AG04450 (cell line): ENCODE data around the gene MYOCD. TPM values are rescaled to one million over a fixed set of nuclear protein-coding genes. Genes with fewer than 3 reads are reported as not detected.

ENCODE experiments used
- CTCF ChIA-PET: fragments of 300-600, 350-600 bp; formaldehyde crosslinking; extraction: SDS; loops from one replicate; lab custom pipeline; 2022; ENCODE audit warnings: antibody characterized with exemption, inconsistent platforms; lab: Charles Lee
- POLR2A ChIA-PET: fragments of 350-600 bp; formaldehyde crosslinking; extraction: SDS; loops from one replicate; lab custom pipeline; 2021; ENCODE audit warnings: antibody characterized with exemption, inconsistent platforms; lab: Yijun Ruan, JAX
- DNase-seq: peaks from one replicate; pipeline ENCODE4 v3.0.0-alpha.2; 2011; ENCODE audit warnings: low read depth, low spot score
- H3K27ac ChIP-seq: one replicate; pipeline ENCODE4 v1.5.1; 2012; ENCODE audit warnings: low read depth, low read length, control low read depth
- H3K27me3 ChIP-seq: one replicate; pipeline ENCODE4 v1.6.0; 2012; ENCODE audit warnings: low read length; ENCODE audit not compliant: control insufficient read depth, insufficient read depth
- H3K4me3 ChIP-seq: 2 replicates; pipeline ENCODE4 v1.5.1; 2011; ENCODE audit warnings: mild to moderate bottlenecking, low read depth, low read length, control low read depth
- H3K9me3 ChIP-seq: 2 replicates; pipeline ENCODE4 v1.5.1; 2012; ENCODE audit warnings: low read length; ENCODE audit not compliant: control insufficient read depth, insufficient read depth
- CTCF ChIP-seq: IDR thresholded peaks from 2 replicates; pipeline ENCODE4 v1.5.1; 2011; ENCODE audit warnings: low read depth, low read length, control low read depth, inconsistent platforms
- polyA plus RNA-seq: library from polyadenylated mRNA; depleted of rRNA; stranded (reverse); fragments of >200 nt; gene quantifications from 2 replicates; pipeline ENCODE4 v1.2.3, GENCODE V29; 2011

The MYOCD gene
- polyA plus RNA-seq, 1 experiment: 19.0 TPM

- CTCF ChIA-PET: interaction anchor here (0.6 to 5.0 kb wide), 49 partner anchors 9 to 645 kb away, joined by 3 to 166 read pairs (median 4); no protein-coding TSS in a partner anchor
- H3K27ac ChIP-seq: peak overlapping the region; percentile 25
- peak overlapping the region; percentile 77 for H3K4me3 ChIP-seq
- peak; percentile 70 for DNase-seq
- peak; percentile 75 for TF ChIP-seq CTCF
- H3K27me3 ChIP-seq: no peaks in the 10 kb centered on the region
- POLR2A ChIA-PET: interaction anchor here (1.1 kb wide), 1 partner anchor 75 kb away, joined by 4 read pairs; no protein-coding TSS in a partner anchor
- no peaks in the 10 kb centered on the region for H3K9me3 ChIP-seq
Observed at GRCh38 chr17:12667299-12667958, 1.7 kb downstream of the MYOCD start.

- no peaks in the 10 kb centered on the region for H3K9me3 ChIP-seq
- CTCF ChIA-PET: interaction anchor here (1.3 kb wide), 1 partner anchor 126 kb away, joined by 3 read pairs; no protein-coding TSS in a partner anchor
- H3K27ac ChIP-seq: no peak overlapping the region
- TF ChIP-seq CTCF: no peak
- DNase-seq: no peak
- H3K27me3 ChIP-seq: no peaks in the 10 kb centered on the region
- no peak overlapping the region for H3K4me3 ChIP-seq
- POLR2A ChIA-PET: no interaction called here
Observed at GRCh38 chr17:12671906-12672305, 6.2 kb downstream of the MYOCD start.

DNA sequence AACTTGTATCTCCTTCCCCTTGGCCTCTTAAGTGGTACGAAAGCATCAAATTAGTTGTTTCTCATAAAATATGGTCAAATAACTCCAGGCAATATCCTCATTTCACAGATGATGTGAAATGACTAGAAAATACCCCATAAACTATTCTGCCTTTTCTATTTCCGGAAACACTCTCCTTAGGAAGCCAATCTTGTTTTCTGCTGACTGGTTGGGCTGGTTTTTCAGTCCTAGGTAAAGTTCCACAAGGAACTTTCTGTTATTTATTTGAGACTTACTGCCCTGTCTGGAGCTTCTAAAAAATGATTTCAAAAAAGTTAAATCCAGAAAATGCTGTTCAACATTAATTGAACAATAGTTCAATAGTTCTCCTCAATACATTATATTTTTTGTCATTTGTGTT is 7.3 kb downstream of the MYOCD start:
- H3K9me3 ChIP-seq: no peaks in the 10 kb centered on the region
- no peaks in the 10 kb centered on the region for H3K27me3 ChIP-seq
- no peak overlapping the region for H3K4me3 ChIP-seq
- DNase-seq: no peak
- no peak overlapping the region for H3K27ac ChIP-seq
- ChIA-PET POLR2A (no interaction called here), CTCF (interaction anchor here (0.9 to 1.3 kb wide), 2 partner anchors 69 to 127 kb away, joined by 3 to 5 read pairs; no protein-coding TSS in a partner anchor)
- no peak for TF ChIP-seq CTCF

GRCh38 chr17:12673788-12674187 is 8.1 kb downstream of the MYOCD start:
- no peak for DNase-seq
- H3K9me3 ChIP-seq: no peaks in the 10 kb centered on the region
- H3K4me3 ChIP-seq: no peak overlapping the region
- CTCF ChIA-PET: interaction anchor here (2.1 kb wide), 1 partner anchor 69 kb away, joined by 12 read pairs; no protein-coding TSS in a partner anchor
- no peak overlapping the region for H3K27ac ChIP-seq
- H3K27me3 ChIP-seq: no peaks in the 10 kb centered on the region
- no peak for TF ChIP-seq CTCF
- POLR2A ChIA-PET: no interaction called here

DNA sequence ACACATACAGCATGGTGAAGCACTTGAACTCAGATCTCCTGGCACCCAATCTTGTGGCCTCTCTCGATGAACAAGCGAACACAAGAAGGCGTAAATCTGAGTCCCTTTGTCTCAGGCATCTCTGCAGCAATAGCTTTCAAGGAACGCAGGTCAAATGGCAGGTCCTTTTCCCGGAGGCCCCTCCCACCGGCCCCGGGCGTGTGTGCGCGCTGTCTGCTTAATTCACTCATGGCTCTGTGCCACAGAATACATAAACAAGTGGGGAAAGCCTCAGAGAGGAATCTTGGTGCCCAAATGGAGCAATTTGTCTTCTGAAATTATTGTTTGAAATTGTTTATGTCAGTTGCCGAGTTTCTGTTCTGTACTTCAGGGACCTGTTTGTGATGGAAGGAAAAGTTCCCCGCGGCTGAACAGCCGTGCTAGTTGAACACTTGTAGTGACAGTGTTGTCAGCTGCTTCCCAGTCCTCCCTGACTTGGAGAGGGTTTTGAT is 14.8 kb downstream of the MYOCD start:
- Histone ChIP-seq H3K27ac (no peak overlapping the region), H3K9me3 (no peaks in the 10 kb centered on the region), H3K4me3 (peak overlapping the region; percentile 36), H3K27me3 (no peaks in the 10 kb centered on the region)
- TF ChIP-seq CTCF: no peak
- ChIA-PET POLR2A (no interaction called here), CTCF (interaction anchor here (1.7 kb wide), 1 partner anchor 62 kb away, joined by 10 read pairs; no protein-coding TSS in a partner anchor)
- no peak for DNase-seq
